Epidermal melanocyte (primary cell): ENCODE data around the gene ARHGAP44.

Experiments used
- DNase-seq: peaks from one replicate; pipeline ENCODE4 v3.0.0; 2011; ENCODE audit warnings: low spot score; ENCODE audit not compliant: insufficient read length

The ARHGAP44 gene

DNA sequence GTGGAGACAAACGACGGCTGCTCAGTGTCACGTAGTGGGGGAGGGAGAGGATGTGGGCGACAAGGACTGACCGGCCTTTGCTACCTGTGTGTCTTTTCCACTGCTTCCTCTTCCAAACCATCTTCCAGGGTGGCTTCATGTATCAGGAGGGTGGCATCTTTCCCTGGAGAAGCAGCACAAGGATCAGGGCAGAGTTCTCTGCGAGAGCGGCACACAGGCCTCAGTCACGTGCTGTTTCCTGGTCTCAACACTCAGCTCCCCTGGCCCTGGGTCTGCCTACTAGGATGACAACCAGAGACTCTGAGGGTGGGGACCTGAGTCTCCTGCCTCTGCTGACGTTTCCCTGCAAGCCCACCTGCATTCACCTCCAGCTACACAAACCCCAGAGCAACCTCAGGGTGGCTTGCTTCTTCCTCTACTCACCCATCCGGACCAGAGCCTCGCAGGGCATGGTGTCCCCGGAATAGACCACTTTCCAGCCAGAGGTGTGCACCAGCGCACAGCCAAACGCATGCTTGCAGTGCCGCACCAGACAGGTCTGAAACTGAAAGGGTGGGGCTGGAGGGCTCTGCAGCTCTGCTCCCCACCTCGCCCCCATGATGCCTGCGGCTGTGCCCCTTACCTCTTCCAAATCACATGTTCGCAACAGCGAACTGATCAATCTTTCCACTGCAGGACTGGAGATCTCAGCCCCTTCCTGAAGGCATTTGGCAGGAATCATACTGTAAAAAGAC, 205.2 kb downstream of the ARHGAP44 start:
- DNase-seq: no peak

DNA sequence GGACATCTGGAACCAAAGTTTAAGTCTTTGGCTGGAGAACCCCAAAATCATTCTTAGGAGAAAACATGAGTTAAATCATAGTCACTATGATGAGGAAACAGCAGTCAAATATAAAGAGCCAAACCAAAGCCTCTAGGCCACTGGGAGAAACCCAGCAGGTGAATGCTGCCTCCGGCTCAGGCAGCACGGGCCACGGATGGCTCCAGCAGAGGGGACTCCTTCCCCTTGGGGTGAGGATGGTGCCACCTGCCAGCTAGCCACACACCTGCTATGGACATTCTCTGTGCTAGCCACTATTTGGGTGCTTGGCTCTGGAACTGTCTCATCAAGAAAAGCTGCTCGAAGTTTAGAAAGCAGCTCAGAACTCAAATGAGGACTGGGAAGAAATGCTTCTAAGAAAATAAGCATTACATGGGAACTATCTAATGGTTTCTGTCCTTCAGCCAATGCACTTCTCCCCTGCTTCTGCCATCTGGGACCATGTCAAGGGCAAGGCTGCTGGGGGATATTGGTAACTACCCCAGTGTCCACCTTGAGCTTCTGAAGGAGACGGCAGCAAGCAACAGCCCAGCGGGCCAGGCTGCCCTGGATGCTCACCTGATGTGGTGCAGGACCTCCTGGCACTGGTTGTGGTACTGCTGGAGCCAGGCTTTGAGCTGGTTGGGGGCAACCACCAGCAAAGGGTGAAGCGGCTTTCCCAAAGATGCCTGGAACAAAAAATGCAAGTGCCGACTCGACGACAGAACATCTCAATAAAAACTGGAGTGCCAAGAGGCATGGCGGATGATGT, 206.0 kb downstream of the ARHGAP44 start:
- no peak for DNase-seq

GRCh38 chr17:12995896-12996295, 206.6 kb downstream of the ARHGAP44 start:
- DNase-seq: no peak

- DNase-seq: no peak
These were observed 207.1 kb downstream of the ARHGAP44 start for GRCh38 chr17:12996357-12996756.

GRCh38 chr17:12996941-12997340, 207.6 kb downstream of the ARHGAP44 start:
- DNase-seq: no peak

GRCh38 chr17:12998461-12998860, 209.2 kb downstream of the ARHGAP44 start:
- no peak for DNase-seq

DNA sequence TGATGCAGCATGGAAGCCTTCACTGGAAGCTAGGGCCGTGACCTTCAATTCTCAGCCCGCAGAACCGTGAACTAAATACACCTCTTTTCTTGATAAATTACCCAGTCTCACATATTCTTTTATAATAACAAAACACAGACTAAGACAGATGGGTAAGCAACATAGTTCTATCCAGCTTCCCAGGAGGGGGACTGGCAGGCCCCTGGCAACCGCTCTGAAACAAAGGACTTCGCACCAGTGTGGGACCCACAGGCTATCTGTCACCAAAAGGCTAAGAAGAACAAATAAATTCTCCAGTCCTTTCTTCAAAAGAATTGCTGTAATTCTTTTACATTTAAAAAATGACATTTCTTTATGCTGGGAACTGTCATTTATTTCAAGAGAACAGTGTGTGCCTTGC, 209.6 kb downstream of the ARHGAP44 start:
- no peak for DNase-seq

GRCh38 chr17:13000561-13000960, 211.3 kb downstream of the ARHGAP44 start:
- DNase-seq: no peak

DNA sequence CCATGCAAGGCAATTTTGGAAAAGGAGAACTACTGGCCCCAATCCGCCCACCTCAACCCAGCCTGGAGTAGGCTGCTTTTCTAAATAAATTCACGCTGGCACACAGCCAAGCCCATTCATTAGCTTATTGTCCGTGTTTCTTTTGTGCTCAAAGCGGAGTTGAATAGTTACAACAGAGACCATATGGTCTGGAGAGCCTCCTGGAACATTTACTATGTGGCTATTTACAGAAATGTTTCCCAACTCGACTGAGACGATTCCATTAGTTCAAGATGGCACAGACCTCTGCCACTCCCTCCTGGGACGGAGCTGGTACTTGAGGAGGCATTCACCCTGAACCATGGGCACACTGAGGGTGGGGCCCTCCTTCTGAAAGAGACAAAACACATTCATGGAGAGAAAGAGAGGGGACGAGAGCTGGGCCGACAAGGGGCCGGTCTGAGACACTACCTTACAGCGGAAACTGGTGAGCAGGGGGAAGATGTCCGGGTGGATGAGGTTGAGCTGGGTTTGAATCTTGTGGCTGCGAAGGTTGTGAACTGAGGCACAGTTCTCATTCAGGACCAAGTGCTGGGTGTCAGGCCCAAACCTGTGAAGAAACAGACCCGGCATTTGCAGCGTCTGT, 212.8 kb downstream of the ARHGAP44 start:
- DNase-seq: no peak

DNA sequence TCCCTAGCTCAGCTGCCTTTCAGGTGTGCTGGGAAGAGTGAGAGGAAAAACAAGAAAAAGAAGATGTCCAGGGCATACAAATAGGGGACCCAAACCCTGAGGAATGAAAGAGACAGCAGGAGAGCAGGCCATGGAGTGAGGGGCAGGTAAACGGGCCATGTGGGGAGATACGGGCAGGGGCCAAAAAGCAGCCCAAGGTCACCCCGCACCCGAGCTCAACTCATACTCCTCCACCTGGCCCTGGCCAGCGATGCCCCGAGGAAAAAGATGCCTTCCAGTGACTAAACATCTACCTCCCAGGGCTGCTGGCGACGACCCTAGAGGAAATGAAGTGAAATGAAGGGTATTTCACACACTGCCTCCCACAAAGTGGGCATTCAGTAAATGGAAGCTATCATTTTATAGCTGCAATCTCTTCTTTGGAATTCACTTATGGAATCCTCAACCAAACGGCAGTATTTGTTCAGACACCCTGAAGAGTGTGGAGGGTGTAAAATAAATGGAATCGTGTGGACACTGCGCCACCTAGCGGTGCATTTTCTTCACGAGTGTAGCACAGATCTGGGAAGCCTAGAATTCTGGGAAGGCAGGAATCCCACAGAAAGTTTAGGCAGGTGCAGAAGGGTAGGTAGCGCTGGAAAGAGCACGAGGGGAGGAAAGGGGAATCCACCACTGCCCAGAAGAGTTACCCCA, 213.6 kb downstream of the ARHGAP44 start:
- peak; percentile 54 for DNase-seq

- no peak for DNase-seq
These were observed 214.2 kb downstream of the ARHGAP44 start for GRCh38 chr17:13003454-13003851.

DNA sequence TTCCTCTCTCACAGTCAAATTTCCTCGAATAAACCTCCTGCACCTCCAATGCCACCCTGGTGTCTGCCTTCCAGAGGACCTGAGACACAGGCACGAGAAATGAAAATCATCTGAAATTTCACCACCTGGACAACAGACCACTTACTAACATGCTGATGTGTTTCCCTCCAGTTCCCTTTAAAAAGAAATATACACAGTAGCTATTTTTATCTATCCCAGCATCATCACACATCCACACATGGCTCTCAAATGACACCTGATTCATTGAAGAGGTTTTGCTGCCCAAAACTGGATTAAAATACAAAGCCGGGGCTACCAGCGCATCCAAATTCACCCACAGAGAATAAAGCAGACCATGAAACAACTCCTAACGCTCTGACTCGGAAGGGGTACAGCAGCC, 214.6 kb downstream of the ARHGAP44 start:
- no peak for DNase-seq

GRCh38 chr17:13004336-13004735, 215.0 kb downstream of the ARHGAP44 start:
- no peak for DNase-seq

- no peak for DNase-seq
These were observed 216.2 kb downstream of the ARHGAP44 start for GRCh38 chr17:13005530-13005929.

- DNase-seq: no peak
These were observed 219.2 kb downstream of the ARHGAP44 start for GRCh38 chr17:13008461-13008860.

GRCh38 chr17:13010959-13011358, 221.7 kb downstream of the ARHGAP44 start:
- no peak for DNase-seq

DNA sequence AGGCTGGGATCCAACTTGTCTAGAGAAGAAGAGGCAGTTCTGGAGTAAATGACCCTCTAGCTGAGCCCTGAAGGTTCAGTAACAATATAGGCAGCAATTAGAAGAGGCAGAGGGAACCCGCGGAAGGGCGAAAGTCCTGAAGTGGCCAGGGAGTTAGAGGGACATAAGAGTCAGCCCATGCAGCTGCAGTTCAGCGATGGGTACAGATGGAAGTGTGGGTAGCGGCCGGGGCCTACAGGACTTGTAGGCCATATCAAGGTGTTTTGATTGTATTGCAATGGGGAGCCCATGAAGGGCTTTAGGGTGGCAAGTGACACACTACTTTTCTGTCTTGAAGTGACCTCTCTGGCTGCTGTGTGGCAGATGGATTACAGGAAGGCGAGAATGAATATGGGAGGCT, 225.5 kb downstream of the ARHGAP44 start:
- DNase-seq: no peak

- DNase-seq: no peak
These were observed 227.8 kb downstream of the ARHGAP44 start for GRCh38 chr17:13016881-13017654.

GRCh38 chr17:13017655-13018459, 228.6 kb downstream of the ARHGAP44 start, which contains the start of gene ELAC2:
Gene ELAC2 (minus strand): TSS chr17:13018027. CDS start chr17:13017947, 80 bp downstream.
- peak; percentile 91 for DNase-seq

DNA sequence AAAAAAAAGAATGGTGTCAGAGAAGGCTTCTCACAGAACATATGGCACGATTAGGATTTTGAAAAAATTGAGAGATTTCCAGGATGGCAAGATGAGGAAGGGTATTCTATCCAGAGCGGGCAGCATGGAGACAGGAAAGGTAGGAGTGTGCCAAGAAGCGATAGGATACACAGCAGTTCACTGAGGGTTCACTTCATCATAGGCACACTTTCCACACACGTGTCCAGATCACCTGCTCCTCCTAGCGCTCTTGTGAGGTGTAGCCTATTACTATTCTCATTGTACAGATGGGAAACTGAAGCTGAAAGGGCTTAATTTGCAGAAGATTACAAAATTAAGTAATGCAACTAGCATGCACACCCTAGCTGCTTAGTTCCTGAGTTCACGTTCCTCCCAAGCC, 234.7 kb downstream of the ARHGAP44 start:
- DNase-seq: no peak
